Measurements from ENCODE around the gene WDR45B.

WDR45B gene

DNA sequence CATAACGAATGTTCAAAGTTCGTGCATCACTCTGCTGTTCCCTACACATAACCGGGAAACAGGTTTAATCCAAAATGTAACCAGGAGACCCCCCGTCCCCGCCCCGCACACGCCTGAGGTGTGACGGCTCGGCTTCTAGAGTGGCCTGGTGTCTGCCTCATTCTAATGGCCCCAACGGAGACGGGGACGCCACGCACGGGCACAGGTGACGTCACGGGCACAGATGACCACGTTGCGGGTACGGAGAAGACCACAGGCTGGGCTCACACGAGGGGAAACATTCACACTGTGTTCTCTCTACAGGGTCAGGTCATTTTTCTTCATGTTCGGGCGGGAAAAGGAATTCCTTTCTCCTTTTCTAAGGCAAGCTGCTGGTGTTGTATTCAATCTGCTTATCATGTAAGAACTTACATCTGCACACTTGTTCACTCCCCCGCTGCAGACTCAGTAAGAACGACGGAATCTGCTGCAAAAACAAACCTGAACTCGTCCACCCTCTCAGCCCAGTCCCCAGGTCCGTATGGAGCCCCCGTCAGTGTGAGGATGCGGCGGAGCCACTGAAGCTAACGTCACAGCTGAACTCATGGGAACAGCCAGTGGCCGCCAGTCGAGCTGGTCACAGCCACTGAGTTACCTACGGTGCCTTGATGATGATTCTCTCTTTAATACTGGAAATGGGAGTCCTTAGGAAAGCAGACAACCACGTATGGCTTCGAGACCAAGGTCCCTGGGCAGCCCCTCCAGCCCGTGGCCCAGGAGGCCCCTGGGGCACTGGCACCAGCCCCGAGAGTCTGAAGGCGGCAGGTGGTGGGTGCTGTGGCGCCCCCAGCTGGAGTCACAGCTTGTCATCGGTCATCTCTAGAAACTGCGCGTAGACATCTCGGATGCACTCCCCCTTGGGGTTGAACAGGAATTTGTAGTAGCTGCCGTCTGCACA is 32.9 kb downstream of the WDR45B start:
- TF ChIP-seq, protein P1, sequence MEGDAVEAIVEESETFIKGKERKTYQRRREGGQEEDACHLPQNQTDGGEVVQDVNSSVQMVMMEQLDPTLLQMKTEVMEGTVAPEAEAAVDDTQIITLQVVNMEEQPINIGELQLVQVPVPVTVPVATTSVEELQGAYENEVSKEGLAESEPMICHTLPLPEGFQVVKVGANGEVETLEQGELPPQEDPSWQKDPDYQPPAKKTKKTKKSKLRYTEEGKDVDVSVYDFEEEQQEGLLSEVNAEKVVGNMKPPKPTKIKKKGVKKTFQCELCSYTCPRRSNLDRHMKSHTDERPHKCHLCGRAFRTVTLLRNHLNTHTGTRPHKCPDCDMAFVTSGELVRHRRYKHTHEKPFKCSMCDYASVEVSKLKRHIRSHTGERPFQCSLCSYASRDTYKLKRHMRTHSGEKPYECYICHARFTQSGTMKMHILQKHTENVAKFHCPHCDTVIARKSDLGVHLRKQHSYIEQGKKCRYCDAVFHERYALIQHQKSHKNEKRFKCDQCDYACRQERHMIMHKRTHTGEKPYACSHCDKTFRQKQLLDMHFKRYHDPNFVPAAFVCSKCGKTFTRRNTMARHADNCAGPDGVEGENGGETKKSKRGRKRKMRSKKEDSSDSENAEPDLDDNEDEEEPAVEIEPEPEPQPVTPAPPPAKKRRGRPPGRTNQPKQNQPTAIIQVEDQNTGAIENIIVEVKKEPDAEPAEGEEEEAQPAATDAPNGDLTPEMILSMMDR (conservative IDR thresholded peaks at IDR 0.05; ENCODE audit: low read depth, low read length): no peak
- Histone ChIP-seq H3K4me2 (no peak overlapping the region), H4K20me1 (ENCODE audit: insufficient read depth) (no peaks in the 10 kb centered on the region), H3K27me3 (ENCODE audit: insufficient read depth, low read depth) (no peaks in the 10 kb centered on the region), H3K4me1 (ENCODE audit: low read depth, poor library complexity, severe bottlenecking) (no peaks in the 10 kb centered on the region), H2AFZ (ENCODE audit: low read depth) (no peak overlapping the region), H3K27ac (no peak overlapping the region), H3K4me3 (IDR thresholded peaks at IDR 0.05; ENCODE audit: insufficient read depth, low read depth, low read length) (no peak overlapping the region), H3K79me2 (ENCODE audit: insufficient read depth, low read depth) (no peaks in the 10 kb centered on the region), H3K9ac (no peak overlapping the region), H3K36me3 (ENCODE audit: insufficient read depth) (peaks cover 8% of the 10 kb centered on the region; the same call in 1 of the 2 replicates)

DNA sequence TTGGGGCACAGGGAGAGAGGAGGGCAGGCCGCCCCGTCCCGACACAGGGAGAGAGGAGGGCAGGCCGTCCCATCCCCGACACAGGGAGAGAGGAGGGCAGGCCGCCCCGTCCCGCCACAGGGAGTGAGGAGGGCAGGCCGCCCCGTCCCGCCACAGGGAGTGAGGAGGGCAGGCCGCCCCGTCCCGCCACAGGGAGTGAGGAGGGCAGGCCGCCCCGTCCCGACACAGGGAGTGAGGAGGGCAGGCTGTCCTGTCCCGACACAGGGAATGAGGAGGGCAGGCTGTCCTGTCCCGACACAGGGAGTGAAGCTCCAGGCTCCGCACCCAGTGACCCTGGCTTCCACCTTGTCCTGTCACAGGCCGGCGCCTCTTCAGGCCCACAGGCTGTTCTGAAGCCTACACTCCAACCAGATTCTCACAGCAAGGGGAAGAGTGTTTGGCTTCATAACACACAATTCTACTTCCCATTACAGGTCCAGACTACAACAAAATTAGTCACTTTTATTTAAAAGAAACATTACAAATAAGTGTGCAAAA is 34.1 kb downstream of the WDR45B start:
- H3K27me3 ChIP-seq (ENCODE audit: insufficient read depth, low read depth): no peaks in the 10 kb centered on the region
- H3K9ac ChIP-seq: no peak overlapping the region
- H3K4me1 ChIP-seq (ENCODE audit: low read depth, poor library complexity, severe bottlenecking): no peaks in the 10 kb centered on the region
- H3K4me3 ChIP-seq (IDR thresholded peaks at IDR 0.05; ENCODE audit: insufficient read depth, low read depth, low read length): no peak overlapping the region
- H4K20me1 ChIP-seq (ENCODE audit: insufficient read depth): no peaks in the 10 kb centered on the region
- TF ChIP-seq, protein P1 (conservative IDR thresholded peaks at IDR 0.05; ENCODE audit: low read depth, low read length): no peak
- H3K36me3 ChIP-seq (ENCODE audit: insufficient read depth): peaks cover 6% of the 10 kb centered on the region; the same call in 1 of the 2 replicates
- no peak overlapping the region for H3K4me2 ChIP-seq
- no peak overlapping the region for H3K27ac ChIP-seq
- H2AFZ ChIP-seq (ENCODE audit: low read depth): no peak overlapping the region
- H3K79me2 ChIP-seq (ENCODE audit: insufficient read depth, low read depth): no peaks in the 10 kb centered on the region

DNA sequence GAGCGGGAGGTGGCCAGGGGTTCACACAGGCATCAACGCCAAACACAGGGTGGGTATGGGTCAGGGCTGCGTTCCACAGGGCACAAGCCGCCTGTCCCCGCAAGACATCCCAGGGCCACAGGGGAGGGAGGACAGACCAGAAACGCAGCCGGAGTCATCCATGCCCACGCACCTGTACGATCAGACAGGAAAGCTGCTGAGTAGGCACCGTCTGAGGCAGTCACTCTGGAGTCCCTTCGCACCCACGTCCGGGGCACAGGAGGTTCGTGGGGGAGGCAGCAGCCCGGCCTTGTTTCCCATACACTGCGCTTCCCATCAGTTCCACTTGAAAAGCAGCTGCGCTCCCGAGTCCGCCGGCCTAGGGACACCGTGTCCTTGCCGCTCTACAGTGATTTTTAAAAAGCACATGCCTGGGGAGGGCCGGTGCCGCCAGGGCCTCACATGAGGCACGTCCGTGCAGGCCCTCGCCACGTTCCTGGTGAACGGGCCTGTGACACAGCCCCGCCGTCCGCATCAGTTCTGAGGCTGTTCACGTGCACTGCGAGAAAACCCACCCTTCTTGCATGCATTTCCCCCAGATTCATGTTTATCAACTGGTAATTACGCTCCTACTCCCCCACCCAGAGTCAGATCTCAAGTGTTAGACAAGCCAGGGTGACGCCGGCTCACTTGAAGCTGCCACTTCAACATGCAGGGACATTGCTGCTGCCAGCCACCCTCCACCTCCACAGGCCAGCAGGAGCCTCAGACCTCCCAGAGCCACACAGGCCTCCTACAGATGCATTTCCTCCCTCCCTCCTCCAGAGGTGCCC is 34.8 kb downstream of the WDR45B start:
- H3K27ac ChIP-seq: no peak overlapping the region
- H3K36me3 ChIP-seq (ENCODE audit: insufficient read depth): no peaks in the 10 kb centered on the region; the same call in 1 of the 2 replicates
- no peaks in the 10 kb centered on the region for H4K20me1 ChIP-seq (ENCODE audit: insufficient read depth)
- no peak overlapping the region for H3K4me2 ChIP-seq
- no peak overlapping the region for H2AFZ ChIP-seq (ENCODE audit: low read depth)
- no peaks in the 10 kb centered on the region for H3K4me1 ChIP-seq (ENCODE audit: low read depth, poor library complexity, severe bottlenecking)
- no peak overlapping the region for H3K9ac ChIP-seq
- no peaks in the 10 kb centered on the region for H3K27me3 ChIP-seq (ENCODE audit: insufficient read depth, low read depth)
- H3K4me3 ChIP-seq (IDR thresholded peaks at IDR 0.05; ENCODE audit: insufficient read depth, low read depth, low read length): no peak overlapping the region
- no peaks in the 10 kb centered on the region for H3K79me2 ChIP-seq (ENCODE audit: insufficient read depth, low read depth)
- TF ChIP-seq, protein P1 (conservative IDR thresholded peaks at IDR 0.05; ENCODE audit: low read depth, low read length): no peak

DNA sequence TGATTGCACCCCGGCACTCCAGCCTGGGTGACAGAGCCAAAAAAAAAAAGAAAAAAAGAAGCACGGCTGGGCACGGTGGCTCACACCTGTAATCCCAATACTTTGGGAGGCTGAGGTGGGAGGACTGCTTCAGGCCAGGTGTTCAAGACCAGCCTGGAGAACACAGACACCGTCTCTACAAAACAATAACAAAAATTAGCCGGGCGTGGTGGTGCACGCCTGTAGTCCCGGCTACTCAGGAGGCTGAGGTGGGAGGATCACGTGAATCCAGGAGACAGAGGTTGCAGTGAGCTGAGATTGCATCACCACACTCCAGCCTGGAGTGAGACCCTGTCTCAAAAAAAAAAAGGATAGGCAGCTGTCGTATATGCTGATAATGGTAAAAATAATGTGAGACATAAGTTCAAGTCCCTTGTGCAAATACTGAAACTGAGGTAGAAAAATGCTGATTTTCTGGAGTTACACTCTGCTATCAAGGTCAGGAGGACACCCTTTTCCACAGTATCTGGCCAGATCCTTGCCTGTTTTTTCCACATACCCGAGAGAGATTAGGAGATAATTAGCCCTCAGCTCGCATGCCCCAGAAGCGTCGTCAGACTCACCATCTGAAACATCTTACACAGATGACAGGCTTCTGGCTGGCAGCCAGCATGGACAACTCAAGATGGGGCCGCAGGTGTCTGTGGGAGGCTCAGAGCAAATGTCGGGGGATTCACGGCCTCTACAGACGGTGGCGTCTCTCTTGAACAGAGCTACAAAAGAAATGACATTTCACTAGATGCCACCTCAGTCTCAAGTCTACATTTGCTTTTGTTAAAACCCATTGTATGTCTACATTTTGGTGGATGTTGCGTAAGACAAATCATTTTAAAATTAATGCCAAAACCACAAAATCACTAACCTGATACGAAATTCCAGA is 36.8 kb downstream of the WDR45B start:
- H3K27me3 ChIP-seq (ENCODE audit: insufficient read depth, low read depth): no peaks in the 10 kb centered on the region
- H3K4me3 ChIP-seq (IDR thresholded peaks at IDR 0.05; ENCODE audit: insufficient read depth, low read depth, low read length): no peak overlapping the region
- no peak overlapping the region for H3K4me2 ChIP-seq
- no peak overlapping the region for H3K9ac ChIP-seq
- H3K4me1 ChIP-seq (ENCODE audit: low read depth, poor library complexity, severe bottlenecking): no peaks in the 10 kb centered on the region
- H3K36me3 ChIP-seq (ENCODE audit: insufficient read depth): no peaks in the 10 kb centered on the region; the same call in 1 of the 2 replicates
- TF ChIP-seq, protein P1 (conservative IDR thresholded peaks at IDR 0.05; ENCODE audit: low read depth, low read length): no peak
- H2AFZ ChIP-seq (ENCODE audit: low read depth): no peak overlapping the region
- no peak overlapping the region for H3K27ac ChIP-seq
- H3K79me2 ChIP-seq (ENCODE audit: insufficient read depth, low read depth): no peaks in the 10 kb centered on the region
- no peaks in the 10 kb centered on the region for H4K20me1 ChIP-seq (ENCODE audit: insufficient read depth)
